ENCODE measurements around the gene SDK2. TPM values are rescaled to one million over a fixed set of nuclear protein-coding genes. Genes with fewer than 3 reads are reported as not detected.
A peak's percentile ranks its signal among the peaks of the same experiment; 100 is the strongest.

SDK2 gene
- total and polyA plus RNA-seq, 2 experiments from 2014 or later: 0.74 to 5.1 TPM

DNA sequence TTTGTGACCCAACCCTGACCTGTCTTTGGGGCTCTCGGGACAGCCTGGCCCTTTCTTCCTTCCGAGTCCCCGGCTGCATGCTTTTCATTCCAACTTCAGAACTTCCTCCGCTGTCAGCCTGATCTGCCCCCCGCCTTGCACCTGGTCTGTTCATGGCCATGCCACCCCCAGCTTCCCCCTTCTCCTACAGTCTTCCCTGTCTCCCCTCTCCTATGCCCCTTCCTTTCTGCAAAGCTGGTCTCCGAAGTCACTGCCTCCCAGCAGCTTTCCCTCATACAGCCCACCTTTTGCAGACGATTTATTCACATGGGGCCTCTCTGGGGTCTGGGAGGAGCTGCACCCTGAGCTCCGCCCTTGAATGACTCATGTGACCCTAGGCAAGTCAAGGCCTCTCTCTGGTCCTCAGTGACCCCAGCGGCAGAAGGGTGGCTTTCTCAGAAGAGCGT, 47.1 kb upstream of the SDK2 start:
- DNase-seq (ENCODE audit: low spot score): peak; percentile 46

DNA sequence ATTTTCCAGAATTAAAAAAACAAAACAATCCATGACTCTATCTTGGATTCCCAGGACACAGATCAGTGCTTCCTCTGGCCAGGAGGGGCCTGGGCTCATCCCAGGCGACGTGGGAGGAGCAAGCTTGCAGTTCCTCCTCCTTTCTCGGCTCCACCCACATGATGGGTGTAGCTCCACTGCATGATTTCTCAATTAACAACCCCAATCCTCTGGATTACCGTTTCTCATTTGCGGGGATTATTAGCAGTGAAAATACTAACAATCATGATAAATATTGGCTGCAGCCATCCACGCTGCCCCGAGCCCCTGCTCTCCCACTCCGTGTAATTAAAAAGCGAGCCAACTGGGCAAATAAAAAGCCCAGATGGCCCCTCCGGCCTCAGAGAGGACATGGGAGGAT, 46.4 kb upstream of the SDK2 start:
- H3K4me3 Mint-ChIP-seq: no peak overlapping the region
- Histone ChIP-seq H3K27ac (ENCODE audit: low read depth) (no peak overlapping the region), H3K36me3 (ENCODE audit: insufficient read depth) (no peaks in the 10 kb centered on the region), H3K79me2 (replicated peaks; ENCODE audit: insufficient read depth) (no peaks in the 10 kb centered on the region), H2AFZ (peak overlapping the region; percentile 48; the same call in 1 of the 2 replicates), H3K4me1 (ENCODE audit: insufficient read depth) (peaks cover 24% of the 10 kb centered on the region), H3K27me3 (ENCODE audit: insufficient read depth) (no peaks in the 10 kb centered on the region), H3K9me2 (ENCODE audit: insufficient read depth) (peaks cover 5% of the 10 kb centered on the region), H3K4me3 (no peak overlapping the region), H4K20me1 (replicated peaks; ENCODE audit: insufficient read depth) (no peaks in the 10 kb centered on the region), H3F3A (replicated peaks; ENCODE audit: low read depth) (0 out of 2 replicates have a peak, but pooled peaks cover 3% of the 10 kb centered on the region), H3K4me2 (peak overlapping the region; percentile 24; the same call in 1 of the 2 replicates)
- H3K9me3 Mint-ChIP-seq: peaks cover 7% of the 10 kb centered on the region
- DNase-seq (ENCODE audit: low spot score): peak; percentile 65
- peaks cover 37% of the 10 kb centered on the region for H3K4me1 Mint-ChIP-seq
- peaks cover 16% of the 10 kb centered on the region for H3K27me3 Mint-ChIP-seq (ENCODE audit: insufficient read depth, low read depth, poor library complexity)
- no peaks in the 10 kb centered on the region; the same call in 2 of the 3 replicates for H3K36me3 Mint-ChIP-seq (ENCODE audit: low read depth)
- H3K27ac Mint-ChIP-seq: no peak overlapping the region
- ATAC-seq: peak; percentile 74
- TF ChIP-seq NANOG (IDR thresholded peaks at IDR 0.05; ENCODE audit: borderline replicate concordance): no peak
- TF ChIP-seq, protein P1, sequence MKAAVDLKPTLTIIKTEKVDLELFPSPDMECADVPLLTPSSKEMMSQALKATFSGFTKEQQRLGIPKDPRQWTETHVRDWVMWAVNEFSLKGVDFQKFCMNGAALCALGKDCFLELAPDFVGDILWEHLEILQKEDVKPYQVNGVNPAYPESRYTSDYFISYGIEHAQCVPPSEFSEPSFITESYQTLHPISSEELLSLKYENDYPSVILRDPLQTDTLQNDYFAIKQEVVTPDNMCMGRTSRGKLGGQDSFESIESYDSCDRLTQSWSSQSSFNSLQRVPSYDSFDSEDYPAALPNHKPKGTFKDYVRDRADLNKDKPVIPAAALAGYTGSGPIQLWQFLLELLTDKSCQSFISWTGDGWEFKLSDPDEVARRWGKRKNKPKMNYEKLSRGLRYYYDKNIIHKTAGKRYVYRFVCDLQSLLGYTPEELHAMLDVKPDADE (IDR thresholded peaks at IDR 0.05): no peak
- TF ChIP-seq CREB1 (CRISPR knock-in tag; IDR thresholded peaks at IDR 0.05; ENCODE audit: low read depth): no peak
- TF ChIP-seq, protein P2, sequence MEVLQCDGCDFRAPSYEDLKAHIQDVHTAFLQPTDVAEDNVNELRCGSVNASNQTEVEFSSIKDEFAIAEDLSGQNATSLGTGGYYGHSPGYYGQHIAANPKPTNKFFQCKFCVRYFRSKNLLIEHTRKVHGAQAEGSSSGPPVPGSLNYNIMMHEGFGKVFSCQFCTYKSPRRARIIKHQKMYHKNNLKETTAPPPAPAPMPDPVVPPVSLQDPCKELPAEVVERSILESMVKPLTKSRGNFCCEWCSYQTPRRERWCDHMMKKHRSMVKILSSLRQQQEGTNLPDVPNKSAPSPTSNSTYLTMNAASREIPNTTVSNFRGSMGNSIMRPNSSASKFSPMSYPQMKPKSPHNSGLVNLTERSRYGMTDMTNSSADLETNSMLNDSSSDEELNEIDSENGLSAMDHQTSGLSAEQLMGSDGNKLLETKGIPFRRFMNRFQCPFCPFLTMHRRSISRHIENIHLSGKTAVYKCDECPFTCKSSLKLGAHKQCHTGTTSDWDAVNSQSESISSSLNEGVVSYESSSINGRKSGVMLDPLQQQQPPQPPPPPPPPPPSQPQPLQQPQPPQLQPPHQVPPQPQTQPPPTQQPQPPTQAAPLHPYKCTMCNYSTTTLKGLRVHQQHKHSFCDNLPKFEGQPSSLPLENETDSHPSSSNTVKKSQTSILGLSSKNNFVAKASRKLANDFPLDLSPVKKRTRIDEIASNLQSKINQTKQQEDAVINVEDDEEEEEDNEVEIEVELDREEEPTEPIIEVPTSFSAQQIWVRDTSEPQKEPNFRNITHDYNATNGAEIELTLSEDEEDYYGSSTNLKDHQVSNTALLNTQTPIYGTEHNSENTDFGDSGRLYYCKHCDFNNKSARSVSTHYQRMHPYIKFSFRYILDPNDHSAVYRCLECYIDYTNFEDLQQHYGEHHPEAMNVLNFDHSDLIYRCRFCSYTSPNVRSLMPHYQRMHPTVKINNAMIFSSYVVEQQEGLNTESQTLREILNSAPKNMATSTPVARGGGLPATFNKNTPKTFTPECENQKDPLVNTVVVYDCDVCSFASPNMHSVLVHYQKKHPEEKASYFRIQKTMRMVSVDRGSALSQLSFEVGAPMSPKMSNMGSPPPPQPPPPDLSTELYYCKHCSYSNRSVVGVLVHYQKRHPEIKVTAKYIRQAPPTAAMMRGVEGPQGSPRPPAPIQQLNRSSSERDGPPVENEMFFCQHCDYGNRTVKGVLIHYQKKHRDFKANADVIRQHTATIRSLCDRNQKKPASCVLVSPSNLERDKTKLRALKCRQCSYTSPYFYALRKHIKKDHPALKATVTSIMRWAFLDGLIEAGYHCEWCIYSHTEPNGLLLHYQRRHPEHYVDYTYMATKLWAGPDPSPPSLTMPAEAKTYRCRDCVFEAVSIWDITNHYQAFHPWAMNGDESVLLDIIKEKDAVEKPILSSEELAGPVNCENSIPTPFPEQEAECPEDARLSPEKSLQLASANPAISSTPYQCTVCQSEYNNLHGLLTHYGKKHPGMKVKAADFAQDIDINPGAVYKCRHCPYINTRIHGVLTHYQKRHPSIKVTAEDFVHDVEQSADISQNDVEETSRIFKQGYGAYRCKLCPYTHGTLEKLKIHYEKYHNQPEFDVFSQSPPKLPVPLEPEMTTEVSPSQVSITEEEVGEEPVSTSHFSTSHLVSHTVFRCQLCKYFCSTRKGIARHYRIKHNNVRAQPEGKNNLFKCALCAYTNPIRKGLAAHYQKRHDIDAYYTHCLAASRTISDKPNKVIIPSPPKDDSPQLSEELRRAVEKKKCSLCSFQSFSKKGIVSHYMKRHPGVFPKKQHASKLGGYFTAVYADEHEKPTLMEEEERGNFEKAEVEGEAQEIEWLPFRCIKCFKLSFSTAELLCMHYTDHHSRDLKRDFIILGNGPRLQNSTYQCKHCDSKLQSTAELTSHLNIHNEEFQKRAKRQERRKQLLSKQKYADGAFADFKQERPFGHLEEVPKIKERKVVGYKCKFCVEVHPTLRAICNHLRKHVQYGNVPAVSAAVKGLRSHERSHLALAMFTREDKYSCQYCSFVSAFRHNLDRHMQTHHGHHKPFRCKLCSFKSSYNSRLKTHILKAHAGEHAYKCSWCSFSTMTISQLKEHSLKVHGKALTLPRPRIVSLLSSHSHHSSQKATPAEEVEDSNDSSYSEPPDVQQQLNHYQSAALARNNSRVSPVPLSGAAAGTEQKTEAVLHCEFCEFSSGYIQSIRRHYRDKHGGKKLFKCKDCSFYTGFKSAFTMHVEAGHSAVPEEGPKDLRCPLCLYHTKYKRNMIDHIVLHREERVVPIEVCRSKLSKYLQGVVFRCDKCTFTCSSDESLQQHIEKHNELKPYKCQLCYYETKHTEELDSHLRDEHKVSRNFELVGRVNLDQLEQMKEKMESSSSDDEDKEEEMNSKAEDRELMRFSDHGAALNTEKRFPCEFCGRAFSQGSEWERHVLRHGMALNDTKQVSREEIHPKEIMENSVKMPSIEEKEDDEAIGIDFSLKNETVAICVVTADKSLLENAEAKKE (CRISPR knock-in tag; IDR thresholded peaks at IDR 0.05): no peak
- no peak for TF ChIP-seq STAT1 (IDR thresholded peaks at IDR 0.05; ENCODE audit: unreplicated experiment)
- TF ChIP-seq, protein P3, sequence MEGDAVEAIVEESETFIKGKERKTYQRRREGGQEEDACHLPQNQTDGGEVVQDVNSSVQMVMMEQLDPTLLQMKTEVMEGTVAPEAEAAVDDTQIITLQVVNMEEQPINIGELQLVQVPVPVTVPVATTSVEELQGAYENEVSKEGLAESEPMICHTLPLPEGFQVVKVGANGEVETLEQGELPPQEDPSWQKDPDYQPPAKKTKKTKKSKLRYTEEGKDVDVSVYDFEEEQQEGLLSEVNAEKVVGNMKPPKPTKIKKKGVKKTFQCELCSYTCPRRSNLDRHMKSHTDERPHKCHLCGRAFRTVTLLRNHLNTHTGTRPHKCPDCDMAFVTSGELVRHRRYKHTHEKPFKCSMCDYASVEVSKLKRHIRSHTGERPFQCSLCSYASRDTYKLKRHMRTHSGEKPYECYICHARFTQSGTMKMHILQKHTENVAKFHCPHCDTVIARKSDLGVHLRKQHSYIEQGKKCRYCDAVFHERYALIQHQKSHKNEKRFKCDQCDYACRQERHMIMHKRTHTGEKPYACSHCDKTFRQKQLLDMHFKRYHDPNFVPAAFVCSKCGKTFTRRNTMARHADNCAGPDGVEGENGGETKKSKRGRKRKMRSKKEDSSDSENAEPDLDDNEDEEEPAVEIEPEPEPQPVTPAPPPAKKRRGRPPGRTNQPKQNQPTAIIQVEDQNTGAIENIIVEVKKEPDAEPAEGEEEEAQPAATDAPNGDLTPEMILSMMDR (conservative IDR thresholded peaks at IDR 0.05; ENCODE audit: low read depth in 2 of 2): no peak
- no peak for TF ChIP-seq JUNB (IDR thresholded peaks at IDR 0.05; ENCODE audit: unreplicated experiment)
- TF ChIP-seq ZNF331 (CRISPR knock-in tag; IDR thresholded peaks at IDR 0.05; ENCODE audit: low read depth): no peak
- TF ChIP-seq ZNF114 (CRISPR knock-in tag; IDR thresholded peaks at IDR 0.05): no peak
- no peak for TF ChIP-seq EZH2 (IDR thresholded peaks at IDR 0.05; ENCODE audit: low read depth, unreplicated experiment)
- TF ChIP-seq EZH2phosphoT487 (IDR thresholded peaks at IDR 0.05; ENCODE audit: unreplicated experiment): no peak
- TF ChIP-seq POLR2AphosphoS5 (IDR thresholded peaks at IDR 0.05; ENCODE audit: low read depth): no peak

More for the DNA sequence above, 47.1 kb upstream of the SDK2 start:
- Histone ChIP-seq H3K9me2 (ENCODE audit: insufficient read depth) (peaks cover 5% of the 10 kb centered on the region), H3F3A (replicated peaks; ENCODE audit: low read depth) (peaks cover 7% of the 10 kb centered on the region; the same call in 1 of the 2 replicates), H3K27me3 (ENCODE audit: insufficient read depth) (no peaks in the 10 kb centered on the region), H3K79me2 (replicated peaks; ENCODE audit: insufficient read depth) (no peaks in the 10 kb centered on the region), H2AFZ (peak overlapping the region; percentile 48), H3K36me3 (ENCODE audit: insufficient read depth) (no peaks in the 10 kb centered on the region), H3K27ac (ENCODE audit: low read depth) (no peak overlapping the region), H4K20me1 (replicated peaks; ENCODE audit: insufficient read depth) (no peaks in the 10 kb centered on the region), H3K4me3 (no peak overlapping the region), H3K4me1 (ENCODE audit: insufficient read depth) (peaks cover 22% of the 10 kb centered on the region), H3K4me2 (peak overlapping the region; percentile 24; the same call in 1 of the 2 replicates)
- Mint-ChIP-seq H3K9me3 (peaks cover 11% of the 10 kb centered on the region), H3K4me1 (peaks cover 37% of the 10 kb centered on the region), H3K36me3 (ENCODE audit: low read depth) (no peaks in the 10 kb centered on the region; the same call in 2 of the 3 replicates), H3K4me3 (no peak overlapping the region), H3K27ac (no peak overlapping the region), H3K27me3 (ENCODE audit: insufficient read depth, low read depth, poor library complexity) (peaks cover 18% of the 10 kb centered on the region)
- ATAC-seq: peak; percentile 41
- TF ChIP-seq ZNF114 (CRISPR knock-in tag; IDR thresholded peaks at IDR 0.05): no peak
- TF ChIP-seq POLR2AphosphoS5 (IDR thresholded peaks at IDR 0.05; ENCODE audit: low read depth): no peak
- no peak for TF ChIP-seq STAT1 (IDR thresholded peaks at IDR 0.05; ENCODE audit: unreplicated experiment)
- no peak for TF ChIP-seq EZH2 (IDR thresholded peaks at IDR 0.05; ENCODE audit: low read depth, unreplicated experiment)
- no peak for TF ChIP-seq ZNF331 (CRISPR knock-in tag; IDR thresholded peaks at IDR 0.05; ENCODE audit: low read depth)
- no peak for TF ChIP-seq CREB1 (CRISPR knock-in tag; IDR thresholded peaks at IDR 0.05; ENCODE audit: low read depth)
